Mesothelial cell of epicardium (in vitro differentiated cells): ENCODE results near the gene MBD4. TPM values are rescaled to one million over a fixed set of nuclear protein-coding genes. Genes with fewer than 3 reads are reported as not detected.
"Not testable (repeated sequence)": the region's sequence is repeated elsewhere in the genome, so short reads cannot be mapped to it uniquely, and the experiment has no call there.

Experiments
- DNase-seq, 2 experiments: peaks; one replicate each; pipeline ENCODE4 v3.0.0; 2021; ENCODE audit warnings: low spot score in 2 of 2; ENCODE audit not compliant: unreplicated experiment in 2 of 2
- H3K27ac Mint-ChIP-seq: 2 replicates; pipeline ENCODE4 v1.8.0; 2021; ENCODE audit warnings: mixed read lengths
- H3K27me3 Mint-ChIP-seq: 2 replicates; pipeline ENCODE4 v1.8.0; 2021; ENCODE audit warnings: low read depth, mixed read lengths
- H3K36me3 Mint-ChIP-seq: 2 replicates; pipeline ENCODE4 v1.8.0; 2021; ENCODE audit warnings: mixed read lengths
- H3K4me1 Mint-ChIP-seq: 2 replicates; pipeline ENCODE4 v1.8.0; 2021; ENCODE audit warnings: mixed read lengths
- H3K4me3 Mint-ChIP-seq: 2 replicates; pipeline ENCODE4 v1.8.0; 2021; ENCODE audit warnings: mild to moderate bottlenecking, moderate library complexity, mixed read lengths
- H3K9me3 Mint-ChIP-seq: 2 replicates; pipeline ENCODE4 v1.8.0; 2021; ENCODE audit warnings: mixed read lengths
- CTCF ChIP-seq: fragments of 200-600 bp; sonication (generic); IDR thresholded peaks from one replicate; pipeline ENCODE4 v1.5.0; 2021; ENCODE audit warnings: antibody characterized with exemption; ENCODE audit not compliant: unreplicated experiment
- total RNA-seq: library from RNA; stranded (reverse); gene quantifications from 3 replicates; pipeline ENCODE4 v1.2.1, GENCODE V29; 2021

MBD4 gene
- total RNA-seq, 1 donor from 2014 or later, result 26.6 TPM

GRCh38 chr3:129384594-129385323 lies 55.0 kb downstream of the MBD4 start:
- H3K4me3 Mint-ChIP-seq, result no peak overlapping the region
- no peak overlapping the region for H3K27ac Mint-ChIP-seq
- TF ChIP-seq CTCF, result no peak
- no peaks in the 10 kb centered on the region for H3K9me3 Mint-ChIP-seq
- H3K36me3 Mint-ChIP-seq, result peaks cover 23% of the 10 kb centered on the region
- DNase-seq, result no peak
- peaks cover 6% of the 10 kb centered on the region for H3K4me1 Mint-ChIP-seq
- no peaks in the 10 kb centered on the region for H3K27me3 Mint-ChIP-seq

GRCh38 chr3:129384103-129384502 lies 55.6 kb downstream of the MBD4 start:
- not testable (repeated sequence) for H3K27me3 Mint-ChIP-seq, H3K27ac Mint-ChIP-seq, DNase-seq, H3K9me3 Mint-ChIP-seq, H3K4me3 Mint-ChIP-seq, H3K4me1 Mint-ChIP-seq
- peaks cover 19% of the 10 kb centered on the region for H3K36me3 Mint-ChIP-seq

- Mint-ChIP-seq H3K4me1 (peaks cover 3% of the 10 kb centered on the region), H3K27me3 (no peaks in the 10 kb centered on the region), H3K4me3 (no peak overlapping the region), H3K9me3 (no peaks in the 10 kb centered on the region), H3K27ac (no peak overlapping the region), H3K36me3 (peaks cover 19% of the 10 kb centered on the region)
- DNase-seq, result peak in 1 of 2 experiments; percentile 50
- peak; percentile 44 for TF ChIP-seq CTCF
Observed at GRCh38 chr3:129383292-129383860, 56.4 kb downstream of the MBD4 start.

- Mint-ChIP-seq H3K4me3 (no peak overlapping the region), H3K9me3 (no peaks in the 10 kb centered on the region), H3K27me3 (no peaks in the 10 kb centered on the region), H3K27ac (no peak overlapping the region), H3K36me3 (peaks cover 12% of the 10 kb centered on the region), H3K4me1 (no peaks in the 10 kb centered on the region)
- DNase-seq, result no peak
- TF ChIP-seq CTCF, result no peak
Observed at GRCh38 chr3:129382366-129382765, 57.4 kb downstream of the MBD4 start.

Other genes with a start within 250 kb of the MBD4 start
- 172 to 176 TPM (median 173 TPM) in 3 replicates for gene COPG1, start 190.3 kb downstream of the MBD4 start, total RNA-seq
- 26.6 to 31.1 TPM (median 29.6 TPM) in 3 replicates for gene HMCES, start 161.1 kb downstream of the MBD4 start, total RNA-seq
- 0.74 to 1.1 TPM (median 0.80 TPM) in 3 replicates for gene EFCAB12, start 11.3 kb downstream of the MBD4 start, total RNA-seq
- gene IFT122, start 276 bp upstream of the MBD4 start, total RNA-seq, result 41.9 to 48.0 TPM (median 45.8 TPM) in 3 replicates
- gene RHO, start 88.7 kb upstream of the MBD4 start, total RNA-seq, result 0.09 to 0.11 TPM in 2 of 3 replicates, not detected in the other
- gene H1-8, start 103.2 kb upstream of the MBD4 start, total RNA-seq, result not detected in 3 replicates
- gene PLXND1, start 166.7 kb upstream of the MBD4 start, total RNA-seq, result 53.9 to 60.6 TPM (median 54.7 TPM) in 3 replicates